ENCODE results near the gene FARP2. TPM values are rescaled to one million over a fixed set of nuclear protein-coding genes. Genes with fewer than 3 reads are reported as not detected.

The FARP2 gene
- total and polyA plus RNA-seq, 2 of the 13 experiments (the other 11 are each of a cell fraction or from before 2014, with no cell fraction given): 28.0 to 45.4 TPM

GRCh38 chr2:241349941-241350340 lies 6.1 kb upstream of the FARP2 start:
- Histone ChIP-seq H2AFZ (ENCODE audit: low read length) (no peak overlapping the region), H3K4me3 (replicated peaks in 1 of 3; ENCODE audit: insufficient read depth in 1 of 3, low read depth in 2 of 3, low read length in 3 of 3) (no peak overlapping the region), H3K4me2 (ENCODE audit: low read depth, low read length) (no peak overlapping the region), H3K36me3 (replicated peaks in 1 of 2; ENCODE audit: control insufficient read depth in 1 of 2, insufficient read depth in 2 of 2, low read length in 2 of 2) (peaks cover 21 to 74% of the 10 kb centered on the region in 2 experiments), H3K79me2 (ENCODE audit: insufficient read depth, low read length) (peaks cover 5% of the 10 kb centered on the region), H3K27me3 (ENCODE audit: control insufficient read depth in 1 of 2, insufficient read depth in 2 of 2, low read length in 2 of 2) (no peaks in the 10 kb centered on the region), H3K4me1 (ENCODE audit: insufficient read depth, low read length) (peaks cover 61% of the 10 kb centered on the region), H4K20me1 (ENCODE audit: insufficient read depth, low read length) (peaks cover 29% of the 10 kb centered on the region), H3K9ac (ENCODE audit: insufficient read depth, low read depth, low read length) (no peak overlapping the region), H3K9me3 (ENCODE audit: low read length) (no peaks in the 10 kb centered on the region), H3K27ac (ENCODE audit: extremely low read length, insufficient read depth, low read length) (peak overlapping the region; percentile 86)
- intact Hi-C loops (cut with micrococcal nuclease; ENCODE audit: unreplicated experiment): loop anchor here (2.0 to 10.0 kb wide), 3 partner anchors 33 to 155 kb away; partner anchors contain the start of gene STK25
- in situ Hi-C loops (cut with HindIII; ENCODE audit: extremely low pct_ligation_motif_present, low pct_unique_long_range_greater_than_20kb): loop anchor here (5.0 kb wide), 1 partner anchor 33 kb away; the partner anchor contains the start of genes HDLBP and SEPTIN2
- ChIA-PET POLR2A (interaction anchor here (0.5 to 4.0 kb wide), 4 partner anchors 9 to 48 kb away, joined by 3 to 55 read pairs (median 4); partner anchors contain the start of genes HDLBP and SEPTIN2), CTCF (ENCODE audit: low intra/inter-chr PET ratio, low total read pairs) (no interaction called here)
- 95% methylated on average over 8 of the region's 8 CpGs for WGBS (ENCODE audit: low lambda C conversion rate)
- FAIRE-seq (no peak), DNase-seq (ENCODE audit: low spot score) (no peak), ATAC-seq (no peak)
- no TSS peak for BruUV-seq (replicated peaks)
- TF ChIP-seq GLI4 (CRISPR knock-in tag; IDR thresholded peaks at IDR 0.05; ENCODE audit: borderline replicate concordance): no peak
- TF ChIP-seq, protein P1, sequence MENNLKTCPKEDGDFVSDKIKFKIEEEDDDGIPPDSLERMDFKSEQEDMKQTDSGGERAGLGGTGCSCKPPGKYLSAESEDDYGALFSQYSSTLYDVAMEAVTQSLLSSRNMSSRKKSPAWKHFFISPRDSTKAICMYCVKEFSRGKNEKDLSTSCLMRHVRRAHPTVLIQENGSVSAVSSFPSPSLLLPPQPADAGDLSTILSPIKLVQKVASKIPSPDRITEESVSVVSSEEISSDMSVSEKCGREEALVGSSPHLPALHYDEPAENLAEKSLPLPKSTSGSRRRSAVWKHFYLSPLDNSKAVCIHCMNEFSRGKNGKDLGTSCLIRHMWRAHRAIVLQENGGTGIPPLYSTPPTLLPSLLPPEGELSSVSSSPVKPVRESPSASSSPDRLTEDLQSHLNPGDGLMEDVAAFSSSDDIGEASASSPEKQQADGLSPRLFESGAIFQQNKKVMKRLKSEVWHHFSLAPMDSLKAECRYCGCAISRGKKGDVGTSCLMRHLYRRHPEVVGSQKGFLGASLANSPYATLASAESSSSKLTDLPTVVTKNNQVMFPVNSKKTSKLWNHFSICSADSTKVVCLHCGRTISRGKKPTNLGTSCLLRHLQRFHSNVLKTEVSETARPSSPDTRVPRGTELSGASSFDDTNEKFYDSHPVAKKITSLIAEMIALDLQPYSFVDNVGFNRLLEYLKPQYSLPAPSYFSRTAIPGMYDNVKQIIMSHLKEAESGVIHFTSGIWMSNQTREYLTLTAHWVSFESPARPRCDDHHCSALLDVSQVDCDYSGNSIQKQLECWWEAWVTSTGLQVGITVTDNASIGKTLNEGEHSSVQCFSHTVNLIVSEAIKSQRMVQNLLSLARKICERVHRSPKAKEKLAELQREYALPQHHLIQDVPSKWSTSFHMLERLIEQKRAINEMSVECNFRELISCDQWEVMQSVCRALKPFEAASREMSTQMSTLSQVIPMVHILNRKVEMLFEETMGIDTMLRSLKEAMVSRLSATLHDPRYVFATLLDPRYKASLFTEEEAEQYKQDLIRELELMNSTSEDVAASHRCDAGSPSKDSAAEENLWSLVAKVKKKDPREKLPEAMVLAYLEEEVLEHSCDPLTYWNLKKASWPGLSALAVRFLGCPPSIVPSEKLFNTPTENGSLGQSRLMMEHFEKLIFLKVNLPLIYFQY (CRISPR knock-in tag; IDR thresholded peaks at IDR 0.05; ENCODE audit: borderline replicate concordance): no peak
- TF ChIP-seq, protein P2, sequence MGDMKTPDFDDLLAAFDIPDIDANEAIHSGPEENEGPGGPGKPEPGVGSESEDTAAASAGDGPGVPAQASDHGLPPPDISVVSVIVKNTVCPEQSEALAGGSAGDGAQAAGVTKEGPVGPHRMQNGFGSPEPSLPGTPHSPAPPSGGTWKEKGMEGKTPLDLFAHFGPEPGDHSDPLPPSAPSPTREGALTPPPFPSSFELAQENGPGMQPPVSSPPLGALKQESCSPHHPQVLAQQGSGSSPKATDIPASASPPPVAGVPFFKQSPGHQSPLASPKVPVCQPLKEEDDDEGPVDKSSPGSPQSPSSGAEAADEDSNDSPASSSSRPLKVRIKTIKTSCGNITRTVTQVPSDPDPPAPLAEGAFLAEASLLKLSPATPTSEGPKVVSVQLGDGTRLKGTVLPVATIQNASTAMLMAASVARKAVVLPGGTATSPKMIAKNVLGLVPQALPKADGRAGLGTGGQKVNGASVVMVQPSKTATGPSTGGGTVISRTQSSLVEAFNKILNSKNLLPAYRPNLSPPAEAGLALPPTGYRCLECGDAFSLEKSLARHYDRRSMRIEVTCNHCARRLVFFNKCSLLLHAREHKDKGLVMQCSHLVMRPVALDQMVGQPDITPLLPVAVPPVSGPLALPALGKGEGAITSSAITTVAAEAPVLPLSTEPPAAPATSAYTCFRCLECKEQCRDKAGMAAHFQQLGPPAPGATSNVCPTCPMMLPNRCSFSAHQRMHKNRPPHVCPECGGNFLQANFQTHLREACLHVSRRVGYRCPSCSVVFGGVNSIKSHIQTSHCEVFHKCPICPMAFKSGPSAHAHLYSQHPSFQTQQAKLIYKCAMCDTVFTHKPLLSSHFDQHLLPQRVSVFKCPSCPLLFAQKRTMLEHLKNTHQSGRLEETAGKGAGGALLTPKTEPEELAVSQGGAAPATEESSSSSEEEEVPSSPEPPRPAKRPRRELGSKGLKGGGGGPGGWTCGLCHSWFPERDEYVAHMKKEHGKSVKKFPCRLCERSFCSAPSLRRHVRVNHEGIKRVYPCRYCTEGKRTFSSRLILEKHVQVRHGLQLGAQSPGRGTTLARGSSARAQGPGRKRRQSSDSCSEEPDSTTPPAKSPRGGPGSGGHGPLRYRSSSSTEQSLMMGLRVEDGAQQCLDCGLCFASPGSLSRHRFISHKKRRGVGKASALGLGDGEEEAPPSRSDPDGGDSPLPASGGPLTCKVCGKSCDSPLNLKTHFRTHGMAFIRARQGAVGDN (CRISPR knock-in tag; IDR thresholded peaks at IDR 0.05): peak; percentile 11; the same call in 1 of the 2 replicates

Measured in HepG2 (cell line).